Colonic mucosa (tissue), 4 donors: ENCODE measurements around the gene CKMT1A. TPM values are rescaled to one million over a fixed set of nuclear protein-coding genes. Genes with fewer than 3 reads are reported as not detected.
"Not testable (repeated sequence)": the region's sequence is repeated elsewhere in the genome, so short reads cannot be mapped to it uniquely, and the experiment has no call there.

ENCODE experiments used
- DNase-seq: peaks from one replicate; pipeline ENCODE4 v3.0.0-alpha.2; 2020
- H3K27ac ChIP-seq: fragments of 200-600 bp; one replicate; pipeline ENCODE4 v1.8.0; 2021
- H3K27me3 ChIP-seq: fragments of 200-600 bp; one replicate; pipeline ENCODE4 v1.8.0; 2021
- H3K36me3 ChIP-seq: fragments of 200-600 bp; one replicate; pipeline ENCODE4 v1.8.0; 2021
- H3K4me1 ChIP-seq: fragments of 200-600 bp; one replicate; pipeline ENCODE4 v1.8.0; 2021; ENCODE audit warnings: mild to moderate bottlenecking
- H3K4me3 ChIP-seq: fragments of 200-600 bp; one replicate; pipeline ENCODE4 v1.8.0; 2021
- H3K9ac ChIP-seq, 2 donors: one replicate each; pipeline ENCODE4 v1.7.0; 2013; ENCODE audit warnings: control low read depth in 2 of 2, low read depth in 2 of 2, low read length in 2 of 2
- H3K9me3 ChIP-seq: fragments of 200-600 bp; one replicate; pipeline ENCODE4 v1.8.0; 2021
- intact Hi-C: fragments of 100-400 bp; cut with DNase I; formaldehyde crosslinking; loops from one replicate; pipeline ENCODE4 v1.14.1; 2022
- total RNA-seq, 2 donors: library from RNA; stranded (reverse); fragmentation: NEBNext Ultra II Directional in 1 of 2; extraction: Animal tissue kit (Norgen Biotek cat#: 25700) in 1 of 2; gene quantifications; one replicate each; pipeline ENCODE4 v1.2.1, GENCODE V29; 2021
- TF ChIP-seq, protein P1 (sequence below): fragments of 200-600 bp; IDR thresholded peaks from one replicate; pipeline ENCODE4 v1.8.0; 2022; ENCODE audit warnings: antibody characterized with exemption, mild to moderate bottlenecking
- donor health status: healthy.
- donor health status: DM: no; HTN: no; CAD: no.
- donor health status: DM: no; HTN: no; CAD: no.

The CKMT1A gene
- total RNA-seq, 2 donors from 2014 or later, result 184 to 204 TPM

DNA sequence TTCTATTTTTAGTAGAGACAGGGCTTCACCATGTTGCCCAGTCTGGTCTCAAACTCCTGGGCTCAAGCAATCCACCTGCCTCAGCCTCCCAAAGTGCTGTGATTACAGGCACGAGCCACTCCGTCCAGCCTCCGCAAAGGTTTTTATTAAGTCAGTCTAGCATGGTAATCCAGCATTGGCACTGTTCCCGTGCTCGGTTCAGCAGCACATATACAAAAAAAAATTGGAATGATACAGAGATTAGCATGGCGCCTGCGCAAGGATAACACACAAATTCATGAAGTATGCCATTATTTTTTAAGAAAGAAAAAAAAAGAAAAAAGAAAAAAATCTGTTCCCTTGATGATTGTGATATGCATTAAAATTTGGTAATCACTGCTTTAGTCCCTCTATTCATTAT, 8.5 kb downstream of the CKMT1A start:
- no peaks in the 10 kb centered on the region for H3K9me3 ChIP-seq
- no peaks in the 10 kb centered on the region for H3K36me3 ChIP-seq
- no peaks in the 10 kb centered on the region for H3K27me3 ChIP-seq
- TF ChIP-seq, protein P1, sequence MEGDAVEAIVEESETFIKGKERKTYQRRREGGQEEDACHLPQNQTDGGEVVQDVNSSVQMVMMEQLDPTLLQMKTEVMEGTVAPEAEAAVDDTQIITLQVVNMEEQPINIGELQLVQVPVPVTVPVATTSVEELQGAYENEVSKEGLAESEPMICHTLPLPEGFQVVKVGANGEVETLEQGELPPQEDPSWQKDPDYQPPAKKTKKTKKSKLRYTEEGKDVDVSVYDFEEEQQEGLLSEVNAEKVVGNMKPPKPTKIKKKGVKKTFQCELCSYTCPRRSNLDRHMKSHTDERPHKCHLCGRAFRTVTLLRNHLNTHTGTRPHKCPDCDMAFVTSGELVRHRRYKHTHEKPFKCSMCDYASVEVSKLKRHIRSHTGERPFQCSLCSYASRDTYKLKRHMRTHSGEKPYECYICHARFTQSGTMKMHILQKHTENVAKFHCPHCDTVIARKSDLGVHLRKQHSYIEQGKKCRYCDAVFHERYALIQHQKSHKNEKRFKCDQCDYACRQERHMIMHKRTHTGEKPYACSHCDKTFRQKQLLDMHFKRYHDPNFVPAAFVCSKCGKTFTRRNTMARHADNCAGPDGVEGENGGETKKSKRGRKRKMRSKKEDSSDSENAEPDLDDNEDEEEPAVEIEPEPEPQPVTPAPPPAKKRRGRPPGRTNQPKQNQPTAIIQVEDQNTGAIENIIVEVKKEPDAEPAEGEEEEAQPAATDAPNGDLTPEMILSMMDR, result no peak
- H3K4me1 ChIP-seq, result no peaks in the 10 kb centered on the region
- intact Hi-C loops, result no loop called here
- DNase-seq, result no peak
- H3K9ac ChIP-seq, result no peak overlapping the region
- H3K4me3 ChIP-seq, result no peak overlapping the region
- H3K27ac ChIP-seq, result no peak overlapping the region

DNA sequence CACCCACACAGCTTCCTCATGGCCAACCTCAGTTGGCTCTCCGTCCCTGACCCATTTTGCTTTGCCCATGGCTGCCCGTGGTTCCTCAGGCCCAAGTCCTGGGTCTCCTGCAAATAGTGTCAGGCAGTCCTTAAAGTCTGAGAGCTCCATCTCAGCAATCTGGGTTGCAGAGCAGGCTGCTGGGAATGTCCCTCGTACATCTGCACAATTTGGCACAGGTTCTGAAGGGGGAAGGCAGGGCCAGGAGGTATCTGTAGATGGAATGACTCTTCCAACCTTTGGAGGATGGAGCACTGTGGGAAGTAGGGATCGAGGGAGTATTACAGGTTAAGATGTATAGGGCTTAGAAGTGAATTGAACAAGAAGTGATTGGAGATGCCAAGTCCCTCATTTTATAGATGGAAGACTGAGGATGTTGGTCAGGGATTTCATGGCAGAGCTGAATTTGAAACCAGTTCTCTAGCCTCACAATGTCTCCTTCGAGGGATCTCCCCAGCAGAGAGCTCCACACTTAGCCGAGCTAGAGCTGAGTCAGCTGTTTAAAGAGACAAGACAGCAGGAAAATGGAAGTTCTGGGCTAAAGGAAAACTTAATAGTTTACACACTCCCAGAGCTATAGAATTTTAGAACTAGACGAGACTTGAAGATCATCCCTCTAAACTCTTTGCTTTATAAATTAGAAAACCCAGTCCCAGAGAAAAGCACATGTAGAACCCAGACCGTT, 9.2 kb downstream of the CKMT1A start:
- no peak overlapping the region for H3K9ac ChIP-seq
- H3K9me3 ChIP-seq, result no peaks in the 10 kb centered on the region
- no peaks in the 10 kb centered on the region for H3K27me3 ChIP-seq
- DNase-seq, result no peak
- intact Hi-C loops, result no loop called here
- H3K27ac ChIP-seq, result no peak overlapping the region
- no peaks in the 10 kb centered on the region for H3K36me3 ChIP-seq
- H3K4me1 ChIP-seq, result no peaks in the 10 kb centered on the region
- no peak overlapping the region for H3K4me3 ChIP-seq
- TF ChIP-seq, protein P1, result no peak

DNA sequence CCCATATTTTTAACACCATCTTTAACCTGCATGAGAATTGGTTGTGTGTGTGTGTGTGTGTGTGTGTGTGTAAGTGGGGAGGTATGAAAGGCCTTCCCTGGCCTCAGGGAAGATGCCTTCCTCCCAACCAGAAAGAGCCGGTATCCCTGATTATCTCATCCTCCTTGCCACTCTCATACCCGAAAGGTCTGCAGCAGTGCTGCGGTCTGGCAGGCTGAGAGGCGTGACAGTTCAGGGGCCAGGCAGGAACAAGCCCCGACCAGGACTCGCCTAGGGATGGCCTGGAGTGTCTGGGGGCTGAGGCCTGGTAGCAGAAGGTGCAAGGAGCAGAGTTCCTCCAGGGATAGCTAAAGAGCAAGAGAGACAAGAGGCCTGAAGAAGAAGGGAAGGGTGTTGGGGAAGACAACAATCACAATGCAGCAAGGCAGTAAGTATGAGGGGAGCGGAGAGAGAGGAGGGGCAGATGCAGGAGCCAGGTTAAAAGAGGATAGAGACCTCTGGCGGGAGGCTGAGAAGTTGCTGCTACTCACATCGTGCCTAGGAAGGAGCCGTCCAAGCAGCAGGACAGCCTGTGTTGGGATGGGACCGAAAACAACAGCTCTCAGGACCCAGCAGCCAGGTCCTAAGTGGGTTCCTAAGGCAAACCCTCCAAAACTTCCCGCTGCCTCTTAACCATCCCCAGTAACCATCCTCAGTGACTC, 16.9 kb downstream of the CKMT1A start:
- intact Hi-C loops, H3K27me3 ChIP-seq, H3K9ac ChIP-seq, H3K36me3 ChIP-seq, DNase-seq, H3K4me3 ChIP-seq, H3K27ac ChIP-seq, H3K9me3 ChIP-seq, H3K4me1 ChIP-seq: not testable (repeated sequence)

DNA sequence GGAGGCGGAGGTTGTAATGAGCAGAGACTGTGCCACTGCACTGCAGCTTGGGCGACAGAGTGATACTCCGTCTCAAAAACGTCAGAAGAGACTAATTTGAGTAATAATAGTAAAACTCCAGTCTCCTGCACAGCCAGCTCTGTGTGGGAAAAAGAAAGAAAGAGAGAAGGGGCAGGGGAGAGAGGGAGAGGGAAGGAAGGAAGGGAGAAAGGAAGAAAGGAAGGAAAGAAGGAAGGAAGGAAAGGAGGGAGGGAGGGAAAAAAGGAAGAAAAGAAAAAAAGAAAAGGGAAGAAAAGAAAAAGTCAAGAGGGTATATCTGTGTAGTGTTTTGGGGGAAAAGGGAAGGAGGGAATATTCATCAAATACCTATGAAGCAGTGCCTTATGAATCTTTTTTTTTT, 29.5 kb downstream of the CKMT1A start:
- H3K27ac ChIP-seq, result no peak overlapping the region
- intact Hi-C loops, result no loop called here
- no peak overlapping the region for H3K9ac ChIP-seq
- no peaks in the 10 kb centered on the region for H3K9me3 ChIP-seq
- no peaks in the 10 kb centered on the region for H3K27me3 ChIP-seq
- no peaks in the 10 kb centered on the region for H3K4me1 ChIP-seq
- DNase-seq, result no peak
- no peak overlapping the region for H3K4me3 ChIP-seq
- no peaks in the 10 kb centered on the region for H3K36me3 ChIP-seq
- TF ChIP-seq, protein P1, result no peak

DNA sequence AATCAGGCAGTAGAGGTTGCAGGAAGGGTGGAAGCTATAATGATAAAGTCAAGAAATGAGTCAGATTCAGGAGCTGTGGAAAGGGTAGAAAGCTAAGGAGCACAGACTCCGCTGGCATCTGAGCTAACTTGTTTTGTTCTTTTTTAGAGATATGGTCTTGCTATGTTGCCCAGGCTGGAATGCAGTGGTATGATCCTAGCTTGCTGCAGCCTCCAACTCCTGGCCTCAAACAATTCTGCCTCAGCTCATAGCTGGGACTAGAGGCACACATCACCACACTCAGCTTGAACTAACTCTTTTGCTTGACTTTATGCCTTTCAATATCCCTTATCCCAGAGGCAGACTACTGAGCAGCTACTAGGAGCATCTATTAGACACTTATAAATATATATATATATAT, 32.6 kb downstream of the CKMT1A start:
- intact Hi-C loops, H3K36me3 ChIP-seq, H3K9me3 ChIP-seq, DNase-seq, H3K4me1 ChIP-seq, H3K27me3 ChIP-seq, H3K27ac ChIP-seq, H3K9ac ChIP-seq, H3K4me3 ChIP-seq: not testable (repeated sequence)

DNA sequence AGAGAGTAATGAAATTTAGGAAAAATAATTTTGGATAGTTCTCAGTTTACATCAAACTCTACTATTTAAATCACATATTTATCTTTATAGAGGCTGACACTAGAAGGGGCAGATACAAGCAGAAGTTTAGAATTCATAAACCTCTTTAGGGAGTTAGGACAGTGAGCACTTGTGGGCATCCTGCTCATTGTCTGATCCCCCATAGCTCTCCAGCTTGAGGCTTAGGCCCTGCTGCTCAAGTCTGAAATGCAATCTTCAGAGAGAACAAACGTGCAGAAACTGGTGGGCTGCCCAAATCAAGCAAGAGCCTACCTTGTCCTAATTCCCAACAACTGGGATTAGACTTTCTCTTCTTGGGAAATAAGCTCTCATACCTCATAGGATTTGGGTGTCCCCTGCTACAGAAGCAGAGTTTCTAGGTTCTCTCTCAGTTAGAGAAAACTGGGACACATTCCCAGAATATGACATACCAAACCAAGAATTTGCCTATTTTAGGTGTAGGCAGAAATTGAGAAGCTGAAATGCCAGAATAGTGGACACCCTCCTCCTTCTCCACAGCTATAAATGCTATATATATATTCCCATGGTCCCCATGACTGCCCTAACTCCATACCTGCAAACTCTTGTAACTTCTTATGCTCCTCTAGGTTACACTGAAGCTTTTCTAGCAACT, 34.5 kb downstream of the CKMT1A start:
- H3K27me3 ChIP-seq, H3K9me3 ChIP-seq, H3K36me3 ChIP-seq, H3K4me1 ChIP-seq, H3K4me3 ChIP-seq, intact Hi-C loops, H3K9ac ChIP-seq, DNase-seq, H3K27ac ChIP-seq: not testable (repeated sequence)

DNA sequence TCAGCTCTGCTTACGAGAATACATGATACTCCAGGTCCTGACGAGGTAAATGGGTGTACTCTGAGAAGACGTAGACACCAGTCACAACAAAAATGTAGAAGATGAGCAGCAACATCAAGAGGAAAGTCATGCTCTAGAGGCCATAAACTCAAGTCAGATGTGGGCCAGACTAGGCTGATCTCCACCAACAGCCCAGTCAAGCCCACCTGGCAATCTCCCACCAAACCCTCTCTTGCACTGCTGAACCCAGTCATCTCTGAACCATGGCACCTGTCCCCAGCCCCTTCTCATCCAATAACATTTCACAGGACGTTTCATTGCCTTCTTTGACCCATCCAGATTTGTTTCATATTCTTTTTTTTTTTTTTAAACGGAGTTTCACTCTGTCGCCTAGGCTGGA, 41.8 kb downstream of the CKMT1A start:
- H3K27me3 ChIP-seq, result no peaks in the 10 kb centered on the region
- no peaks in the 10 kb centered on the region for H3K4me1 ChIP-seq
- no peaks in the 10 kb centered on the region for H3K9me3 ChIP-seq
- TF ChIP-seq, protein P1, result no peak
- DNase-seq, result no peak
- no peak overlapping the region for H3K4me3 ChIP-seq
- intact Hi-C loops, result no loop called here
- no peak overlapping the region for H3K27ac ChIP-seq
- no peak overlapping the region for H3K9ac ChIP-seq
- H3K36me3 ChIP-seq, result no peaks in the 10 kb centered on the region

DNA sequence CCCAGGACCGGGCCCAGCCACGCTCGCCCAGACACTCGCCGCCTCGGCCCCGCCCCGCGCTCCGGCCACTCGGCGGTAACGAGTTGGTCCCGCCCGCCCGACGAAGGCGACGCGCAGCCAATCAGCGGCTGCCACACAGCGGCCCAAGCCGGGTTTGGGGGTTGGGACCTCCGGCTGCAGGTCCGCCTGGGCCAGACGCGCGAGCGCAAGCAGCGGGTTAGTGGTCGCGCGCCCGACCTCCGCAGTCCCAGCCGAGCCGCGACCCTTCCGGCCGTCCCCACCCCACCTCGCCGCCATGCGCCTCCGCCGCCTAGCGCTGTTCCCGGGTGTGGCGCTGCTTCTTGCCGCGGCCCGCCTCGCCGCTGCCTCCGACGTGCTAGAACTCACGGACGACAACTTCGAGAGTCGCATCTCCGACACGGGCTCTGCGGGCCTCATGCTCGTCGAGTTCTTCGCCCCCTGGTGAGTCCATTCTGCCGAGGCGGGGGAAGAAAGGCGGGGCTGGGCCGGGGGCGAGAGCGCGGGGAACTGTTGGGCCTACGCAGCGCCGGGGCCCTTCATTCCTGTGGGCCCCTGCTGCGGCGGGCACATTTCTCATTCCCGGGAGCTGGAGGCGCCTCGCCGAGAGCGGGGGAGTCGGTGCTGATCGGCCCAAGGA, 52.7 kb downstream of the CKMT1A start, which contains the start of gene PDIA3:
Gene PDIA3, plus strand, starts transcription at position 194 of the 658 bp plus-strand sequence. Its CDS starts 102 bp downstream, at position 296.
- peak within 1 kb of the TSS; percentile 74 to 97 for H3K9ac ChIP-seq
- DNase-seq, result peak; percentile 94
- H3K27me3 ChIP-seq, H3K9me3 ChIP-seq, intact Hi-C loops, H3K4me1 ChIP-seq, H3K36me3 ChIP-seq: not testable (repeated sequence)
- peak within 1 kb of the TSS; percentile 77 for H3K4me3 ChIP-seq
- peak within 1 kb of the TSS; percentile 92 for H3K27ac ChIP-seq

DNA sequence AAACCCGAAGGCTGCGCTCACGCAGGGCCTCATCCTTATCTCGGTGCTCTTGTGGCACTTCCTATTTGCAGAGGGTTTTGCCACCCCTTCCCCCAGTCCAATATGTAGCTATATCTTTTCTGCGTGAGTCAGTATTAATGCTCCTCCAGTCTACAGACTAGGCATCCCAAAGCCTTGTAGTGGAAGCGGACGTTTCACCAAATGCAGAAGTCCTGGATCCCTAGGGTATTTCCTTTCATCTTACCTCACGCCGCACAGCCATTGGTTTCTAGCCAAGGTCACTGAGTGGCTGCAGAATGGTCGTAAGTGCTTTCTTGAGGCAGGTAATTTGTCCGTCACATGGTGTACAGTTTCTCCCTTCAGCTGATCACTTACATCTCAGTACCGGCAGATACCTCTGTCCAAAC, 53.2 kb downstream of the CKMT1A start:
- peak overlapping the region; percentile 77 for H3K4me3 ChIP-seq

More for the DNA sequence above, 53.2 kb downstream of the CKMT1A start:
- Histone ChIP-seq H3K27ac (peak overlapping the region; percentile 92), H3K9ac (peak overlapping the region; percentile 74 to 97)
- H3K36me3 ChIP-seq, H3K27me3 ChIP-seq, H3K9me3 ChIP-seq, H3K4me1 ChIP-seq, intact Hi-C loops: not testable (repeated sequence)
- peak; percentile 38 for DNase-seq
